ENCODE data around the gene NPL.

GRCh38 chr1:182841368-182841988, 51.9 kb downstream of the NPL start:
- TF ChIP-seq CTCF (IDR thresholded peaks at IDR 0.05) (no peak), POLR2A (IDR thresholded peaks at IDR 0.05; ENCODE audit: low read depth) (no peak), EP300 (IDR thresholded peaks at IDR 0.05) (no peak)
